Measurements from ENCODE around the gene KIRREL3. TPM values are rescaled to one million over a fixed set of nuclear protein-coding genes. Genes with fewer than 3 reads are reported as not detected.

KIRREL3 gene
- total and polyA plus RNA-seq, 12 donors, result 0.13 to 0.58 (median 0.30) TPM

- TF ChIP-seq CTCF (IDR thresholded peaks at IDR 0.05), result no peak
- Histone ChIP-seq H3K36me3 (no peaks in the 10 kb centered on the region), H3K27ac (no peak overlapping the region), H3K27me3 (peaks cover 0 to 40% (median 5%) of the 10 kb centered on the region in 7 donors), H3K4me1 (no peaks in the 10 kb centered on the region), H3K9me3 (no peaks in the 10 kb centered on the region), H3K4me3 (no peak overlapping the region)
- 71 to 80% methylated on average over 5 of the region's 5 CpGs for WGBS, 2 donors
- DNase-seq, result no peak
- ATAC-seq, result no peak
- intact Hi-C loops (cut with DNase I), result no loop called here
These were observed 203.0 kb downstream of the KIRREL3 start for GRCh38 chr11:126797457-126798169.

GRCh38 chr11:126793596-126793995 lies 207.0 kb downstream of the KIRREL3 start:
- Histone ChIP-seq H3K9me3 (no peaks in the 10 kb centered on the region), H3K4me1 (no peaks in the 10 kb centered on the region), H3K27ac (no peak overlapping the region), H3K4me3 (no peak overlapping the region), H3K36me3 (no peaks in the 10 kb centered on the region), H3K27me3 (peaks cover 0 to 43% (median 5%) of the 10 kb centered on the region in 7 donors)
- ATAC-seq (no peak), DNase-seq (no peak)
- intact Hi-C loops (cut with DNase I), result no loop called here
- WGBS, 2 donors, result 49 to 63% methylated on average over 6 of the region's 6 CpGs
- no peak for TF ChIP-seq CTCF (IDR thresholded peaks at IDR 0.05)

GRCh38 chr11:126791991-126792390 lies 208.6 kb downstream of the KIRREL3 start:
- no peak overlapping the region for H3K4me3 ChIP-seq
- no peak for TF ChIP-seq CTCF (IDR thresholded peaks at IDR 0.05)
- H3K9me3 ChIP-seq, result no peaks in the 10 kb centered on the region
- ATAC-seq (no peak), DNase-seq (no peak)
- H3K36me3 ChIP-seq, result no peaks in the 10 kb centered on the region
- WGBS, 2 donors, result 72 to 78% methylated on average over 7 of the region's 7 CpGs
- H3K27me3 ChIP-seq, result peaks cover 0 to 43% (median 5%) of the 10 kb centered on the region in 7 donors
- H3K4me1 ChIP-seq, result no peaks in the 10 kb centered on the region
- intact Hi-C loops (cut with DNase I), result no loop called here
- H3K27ac ChIP-seq, result no peak overlapping the region

GRCh38 chr11:126791446-126791845 lies 209.1 kb downstream of the KIRREL3 start:
- Histone ChIP-seq H3K27ac (no peak overlapping the region), H3K4me1 (no peaks in the 10 kb centered on the region), H3K27me3 (peaks cover 0 to 43% (median 5%) of the 10 kb centered on the region in 7 donors), H3K36me3 (no peaks in the 10 kb centered on the region), H3K9me3 (no peaks in the 10 kb centered on the region), H3K4me3 (no peak overlapping the region)
- intact Hi-C loops (cut with DNase I), result no loop called here
- ATAC-seq (no peak), DNase-seq (no peak)
- TF ChIP-seq CTCF (IDR thresholded peaks at IDR 0.05), result no peak
- 65 to 71% methylated on average over 3 of the region's 3 CpGs for WGBS, 2 donors
